ENCODE measurements around the gene HTRA1. TPM values are rescaled to one million over a fixed set of nuclear protein-coding genes. Genes with fewer than 3 reads are reported as not detected.

The HTRA1 gene
- total and polyA plus RNA-seq, 8 donors, result 26.3 to 81.2 (median 55.3) TPM

GRCh38 chr10:122541541-122542002 is 80.2 kb downstream of the HTRA1 start:
- Histone ChIP-seq H3K9me3 (no peaks in the 10 kb centered on the region), H3K27me3 (no peaks in the 10 kb centered on the region), H3K4me3 (no peak overlapping the region), H3K4me1 (peaks cover 0 to 8% (median 4%) of the 10 kb centered on the region in 4 donors), H3K27ac (no peak overlapping the region), H3K36me3 (no peaks in the 10 kb centered on the region)
- WGBS, 5 donors, result 38 to 63% (median 45%) methylated on average over 4 of the region's 4 CpGs
- intact Hi-C loops (cut with DNase I; ENCODE audit: low total_unique reads), result no loop called here
- TF ChIP-seq POLR2AphosphoS5 (IDR thresholded peaks at IDR 0.05) (no peak), POLR2A (IDR thresholded peaks at IDR 0.05) (no peak), CTCF (IDR thresholded peaks at IDR 0.05) (no peak), EP300 (IDR thresholded peaks at IDR 0.05) (no peak)
- no peak for DNase-seq

GRCh38 chr10:122543676-122544445 is 82.5 kb downstream of the HTRA1 start:
- Histone ChIP-seq H3K27ac (no peak overlapping the region), H3K27me3 (no peaks in the 10 kb centered on the region), H3K4me1 (peaks cover 0 to 13% (median 5%) of the 10 kb centered on the region in 4 donors), H3K9me3 (no peaks in the 10 kb centered on the region), H3K36me3 (no peaks in the 10 kb centered on the region), H3K4me3 (no peak overlapping the region)
- no peak for TF ChIP-seq POLR2AphosphoS5 (IDR thresholded peaks at IDR 0.05)
- no peak for TF ChIP-seq POLR2A (IDR thresholded peaks at IDR 0.05)
- TF ChIP-seq EP300 (IDR thresholded peaks at IDR 0.05), result no peak
- no peak for TF ChIP-seq CTCF (IDR thresholded peaks at IDR 0.05)
- 72 to 81% (median 76%) methylated on average over 10 of the region's 10 CpGs for WGBS, 5 donors
- intact Hi-C loops (cut with DNase I; ENCODE audit: low total_unique reads), result no loop called here
- no peak for DNase-seq

GRCh38 chr10:122544493-122544892 is 83.1 kb downstream of the HTRA1 start:
- H3K27ac ChIP-seq, result no peak overlapping the region
- H3K4me1 ChIP-seq, result peaks cover 0 to 19% (median 8%) of the 10 kb centered on the region in 4 donors
- TF ChIP-seq POLR2AphosphoS5 (IDR thresholded peaks at IDR 0.05), result no peak
- no peak for TF ChIP-seq CTCF (IDR thresholded peaks at IDR 0.05)
- TF ChIP-seq EP300 (IDR thresholded peaks at IDR 0.05), result no peak
- no peak for TF ChIP-seq POLR2A (IDR thresholded peaks at IDR 0.05)
- H3K36me3 ChIP-seq, result no peaks in the 10 kb centered on the region
- 86 to 98% (median 91%) methylated on average over 5 to 8 of the region's 8 CpGs for WGBS, 5 donors
- intact Hi-C loops (cut with DNase I; ENCODE audit: low total_unique reads), result no loop called here
- no peak for DNase-seq
- H3K4me3 ChIP-seq, result no peak overlapping the region
- no peaks in the 10 kb centered on the region for H3K9me3 ChIP-seq
- H3K27me3 ChIP-seq, result no peaks in the 10 kb centered on the region

- intact Hi-C loops (cut with DNase I; ENCODE audit: low total_unique reads), result no loop called here
- WGBS, 5 donors, result 92 to 97% (median 95%) methylated on average over 8 of the region's 8 CpGs
- no peak overlapping the region for H3K4me3 ChIP-seq
These were observed 84.9 kb downstream of the HTRA1 start for GRCh38 chr10:122546242-122546641.

More at GRCh38 chr10:122546242-122546641, 84.9 kb downstream of the HTRA1 start:
- TF ChIP-seq POLR2A (IDR thresholded peaks at IDR 0.05), result no peak
- no peak for TF ChIP-seq EP300 (IDR thresholded peaks at IDR 0.05)
- no peak for TF ChIP-seq CTCF (IDR thresholded peaks at IDR 0.05)
- no peak for TF ChIP-seq POLR2AphosphoS5 (IDR thresholded peaks at IDR 0.05)
- peaks cover 0 to 26% (median 9%) of the 10 kb centered on the region in 4 donors for H3K4me1 ChIP-seq
- H3K27me3 ChIP-seq, result no peaks in the 10 kb centered on the region
- no peak for DNase-seq
- H3K27ac ChIP-seq, result no peak overlapping the region
- no peaks in the 10 kb centered on the region for H3K36me3 ChIP-seq
- no peaks in the 10 kb centered on the region for H3K9me3 ChIP-seq

All from stomach (tissue), 9 donors.